Measurements from ENCODE around the gene PTPRN2. TPM values are rescaled to one million over a fixed set of nuclear protein-coding genes. Genes with fewer than 3 reads are reported as not detected.

The PTPRN2 gene
- polyA plus RNA-seq, 1 of the 3 experiments (the other 2 are of a cell fraction): 4.0 TPM

DNA sequence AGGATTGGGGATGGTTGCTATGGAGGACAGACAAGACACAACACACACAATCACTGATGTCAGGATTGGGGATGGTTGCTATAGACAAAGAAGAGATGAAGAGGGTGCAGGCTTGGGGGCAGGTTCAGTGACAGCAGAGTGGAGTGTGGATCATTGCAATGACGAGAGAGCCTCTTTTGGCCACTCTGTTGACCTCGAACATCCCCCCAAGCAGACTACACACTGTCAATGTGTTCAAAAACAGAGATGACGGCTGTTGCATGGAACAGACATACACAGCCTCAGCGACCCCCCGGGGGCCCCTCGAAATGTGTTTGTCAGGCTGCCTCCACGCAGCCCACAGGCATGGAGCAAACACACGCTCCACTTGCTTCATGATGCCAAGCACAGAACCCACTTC lies 133.0 kb downstream of the PTPRN2 start:
- H3F3A ChIP-seq (replicated peaks; ENCODE audit: insufficient read depth): no peaks in the 10 kb centered on the region
- no peaks in the 10 kb centered on the region for H4K20me1 ChIP-seq (ENCODE audit: insufficient read depth)
- H3K27ac ChIP-seq (ENCODE audit: low read depth in 2 of 2, low read length in 1 of 2): no peak overlapping the region
- WGBS (ENCODE audit: low lambda C conversion rate): 52% methylated on average over 8 of the region's 8 CpGs
- no peaks in the 10 kb centered on the region for H3K4me1 ChIP-seq (ENCODE audit: control insufficient read depth in 1 of 2, insufficient read depth in 2 of 2, low read depth in 1 of 2, low read length in 1 of 2)
- H3K9me3 ChIP-seq: no peaks in the 10 kb centered on the region; the same call in 1 of the 2 replicates
- no peaks in the 10 kb centered on the region for H3K36me3 ChIP-seq (replicated peaks in 1 of 2; ENCODE audit: control insufficient read depth in 1 of 2, insufficient read depth in 2 of 2, low read length in 1 of 2)
- no peak overlapping the region for H2AFZ ChIP-seq (ENCODE audit: low read depth)
- DNase-seq: no peak
- H3K27me3 ChIP-seq (ENCODE audit: insufficient read depth): no peaks in the 10 kb centered on the region
- no peaks in the 10 kb centered on the region for H3K9me2 ChIP-seq
- H3K4me2 ChIP-seq: no peak overlapping the region
- no peak for TF ChIP-seq MXI1 (IDR thresholded peaks at IDR 0.05; ENCODE audit: low read depth, low read length)
- TF ChIP-seq, protein P1, sequence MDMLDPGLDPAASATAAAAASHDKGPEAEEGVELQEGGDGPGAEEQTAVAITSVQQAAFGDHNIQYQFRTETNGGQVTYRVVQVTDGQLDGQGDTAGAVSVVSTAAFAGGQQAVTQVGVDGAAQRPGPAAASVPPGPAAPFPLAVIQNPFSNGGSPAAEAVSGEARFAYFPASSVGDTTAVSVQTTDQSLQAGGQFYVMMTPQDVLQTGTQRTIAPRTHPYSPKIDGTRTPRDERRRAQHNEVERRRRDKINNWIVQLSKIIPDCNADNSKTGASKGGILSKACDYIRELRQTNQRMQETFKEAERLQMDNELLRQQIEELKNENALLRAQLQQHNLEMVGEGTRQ (IDR thresholded peaks at IDR 0.05; ENCODE audit: borderline replicate concordance, low read depth, low read length): no peak
- no peak for TF ChIP-seq CHD2 (IDR thresholded peaks at IDR 0.05; ENCODE audit: low read length, partially characterized antibody)
- TF ChIP-seq TCF12 (IDR thresholded peaks at IDR 0.05): no peak
- TF ChIP-seq USF1 (IDR thresholded peaks at IDR 0.05; ENCODE audit: borderline replicate concordance, low read depth): no peak
- TF ChIP-seq GATA2 (CRISPR knock-in tag; IDR thresholded peaks at IDR 0.05): no peak
- TF ChIP-seq EP300 (IDR thresholded peaks at IDR 0.05; ENCODE audit: borderline replicate concordance in 1 of 2, low read depth in 1 of 2, low read length in 1 of 2): no peak
- TF ChIP-seq FOXM1 (IDR thresholded peaks at IDR 0.05; ENCODE audit: low read depth): no peak
- TF ChIP-seq RFX5 (IDR thresholded peaks at IDR 0.05; ENCODE audit: low read length): no peak
- no peak for TF ChIP-seq EZH2phosphoT487 (IDR thresholded peaks at IDR 0.05; ENCODE audit: borderline replicate concordance, low read depth)
- no peak for TF ChIP-seq ZBTB33 (IDR thresholded peaks at IDR 0.05; ENCODE audit: borderline replicate concordance, low read depth)
- no peak for TF ChIP-seq POLR2AphosphoS5 (IDR thresholded peaks at IDR 0.05; ENCODE audit: low read depth, low read length)
- TF ChIP-seq, protein P2, sequence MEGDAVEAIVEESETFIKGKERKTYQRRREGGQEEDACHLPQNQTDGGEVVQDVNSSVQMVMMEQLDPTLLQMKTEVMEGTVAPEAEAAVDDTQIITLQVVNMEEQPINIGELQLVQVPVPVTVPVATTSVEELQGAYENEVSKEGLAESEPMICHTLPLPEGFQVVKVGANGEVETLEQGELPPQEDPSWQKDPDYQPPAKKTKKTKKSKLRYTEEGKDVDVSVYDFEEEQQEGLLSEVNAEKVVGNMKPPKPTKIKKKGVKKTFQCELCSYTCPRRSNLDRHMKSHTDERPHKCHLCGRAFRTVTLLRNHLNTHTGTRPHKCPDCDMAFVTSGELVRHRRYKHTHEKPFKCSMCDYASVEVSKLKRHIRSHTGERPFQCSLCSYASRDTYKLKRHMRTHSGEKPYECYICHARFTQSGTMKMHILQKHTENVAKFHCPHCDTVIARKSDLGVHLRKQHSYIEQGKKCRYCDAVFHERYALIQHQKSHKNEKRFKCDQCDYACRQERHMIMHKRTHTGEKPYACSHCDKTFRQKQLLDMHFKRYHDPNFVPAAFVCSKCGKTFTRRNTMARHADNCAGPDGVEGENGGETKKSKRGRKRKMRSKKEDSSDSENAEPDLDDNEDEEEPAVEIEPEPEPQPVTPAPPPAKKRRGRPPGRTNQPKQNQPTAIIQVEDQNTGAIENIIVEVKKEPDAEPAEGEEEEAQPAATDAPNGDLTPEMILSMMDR (IDR thresholded peaks at IDR 0.05): no peak
- TF ChIP-seq MEF2A (IDR thresholded peaks at IDR 0.05; ENCODE audit: borderline replicate concordance, low read depth): no peak
- TF ChIP-seq SMC3 (IDR thresholded peaks at IDR 0.05; ENCODE audit: low read depth, low read length): no peak
- TF ChIP-seq GABPA (IDR thresholded peaks at IDR 0.05; ENCODE audit: low read depth): no peak
- TF ChIP-seq RXRA (IDR thresholded peaks at IDR 0.05; ENCODE audit: borderline replicate concordance, low read depth): no peak
- TF ChIP-seq FOSL2 (IDR thresholded peaks at IDR 0.05; ENCODE audit: borderline replicate concordance, low read depth): no peak
- ChIA-PET POLR2A (no interaction called here), CTCF (no interaction called here)
- no peak overlapping the region for H3K9ac ChIP-seq
- H3K79me2 ChIP-seq (ENCODE audit: insufficient read depth): no peaks in the 10 kb centered on the region
- H3K4me3 ChIP-seq (ENCODE audit: low read depth in 2 of 2, low read length in 1 of 2): no peak overlapping the region
